CD4-positive, alpha-beta T cell treated with Interleukin-21 for 1 hour (primary cell): ENCODE data around the gene IPO4.
A peak's percentile ranks its signal among the peaks of the same experiment; 100 is the strongest.
"Not testable (repeated sequence)": the region's sequence is repeated elsewhere in the genome, so short reads cannot be mapped to it uniquely, and the experiment has no call there.

Experiments
- DNase-seq: peaks from one replicate; pipeline ENCODE4 v3.0.0-alpha.2; 2020

The IPO4 gene

GRCh38 chr14:24216345-24216699, 27.7 kb upstream of the IPO4 start:
- no peak for DNase-seq

- DNase-seq: peak; percentile 92
Measured at GRCh38 chr14:24215495-24216344, 27.1 kb upstream of the IPO4 start, which contains the start of gene MDP1. TSS of gene MDP1 (minus strand) at chr14:24216066. CDS start at chr14:24215955, 111 bp downstream.

DNA sequence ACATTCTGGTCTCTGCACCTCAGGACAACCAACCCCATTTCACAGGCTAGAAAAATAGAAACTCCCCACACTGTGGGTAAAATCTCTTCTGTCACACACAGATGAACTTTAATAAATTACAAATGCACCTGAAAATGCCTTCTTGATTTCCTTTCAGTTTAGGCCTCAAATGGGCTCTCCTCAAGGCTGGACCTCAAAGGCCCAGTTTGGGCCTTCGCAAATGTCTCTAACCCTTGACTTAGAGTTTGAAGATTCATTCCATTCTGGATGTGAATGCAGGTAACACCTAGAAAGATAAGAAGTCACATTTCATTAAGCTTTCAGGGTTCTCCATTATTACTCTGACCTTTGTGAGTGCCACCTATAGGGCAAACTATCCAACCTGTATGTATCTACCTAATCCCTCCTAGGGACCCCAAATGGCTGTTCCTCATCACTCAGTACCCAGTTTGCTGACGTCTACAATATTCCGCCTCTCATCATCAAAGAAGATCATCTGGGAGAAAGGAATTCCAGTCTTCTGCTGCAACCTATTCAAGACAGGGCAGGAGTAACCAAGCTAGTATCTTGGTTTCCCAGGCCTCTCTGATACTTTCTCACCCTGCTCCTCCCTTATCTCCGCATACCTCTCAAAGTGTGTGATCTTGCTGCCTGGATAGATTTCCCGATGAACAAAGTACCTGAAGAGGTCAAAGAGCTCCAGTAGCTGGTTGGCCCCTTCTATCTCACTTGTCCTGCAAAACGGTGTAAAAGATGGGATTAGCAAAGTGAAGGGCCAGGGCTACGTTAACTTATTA, 25.4 kb upstream of the IPO4 start:
- no peak for DNase-seq

GRCh38 chr14:24212924-24213865, 24.6 kb upstream of the IPO4 start, which contains the start of gene CHMP4A:
TSS of gene CHMP4A (minus strand) at chr14:24213488. CDS start at chr14:24213439, 49 bp downstream.
- DNase-seq: peak; percentile 97

GRCh38 chr14:24211311-24211710, 22.7 kb upstream of the IPO4 start:
- no peak for DNase-seq

DNA sequence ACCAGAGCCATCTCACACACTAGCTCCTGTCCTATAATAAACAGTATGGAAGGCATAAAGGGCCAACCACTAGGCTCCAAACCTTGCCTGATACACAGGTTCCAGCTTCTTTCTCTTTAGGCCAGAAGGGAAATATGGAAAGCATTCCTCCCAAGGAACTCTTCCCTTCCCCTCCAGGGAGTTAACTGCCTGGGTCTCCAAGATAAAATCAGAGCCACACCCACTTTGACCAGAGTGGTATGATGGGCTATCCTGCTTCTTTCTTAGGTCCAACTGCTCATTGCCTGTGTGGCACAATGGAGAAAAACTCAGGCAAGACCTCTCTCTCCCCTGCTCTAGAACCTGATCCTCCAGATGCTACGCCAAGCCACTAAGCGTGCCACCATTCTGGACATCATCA, 19.0 kb upstream of the IPO4 start:
- no peak for DNase-seq

- DNase-seq: no peak
Measured at GRCh38 chr14:24207104-24207551, 18.5 kb upstream of the IPO4 start.

GRCh38 chr14:24206260-24207103, 17.9 kb upstream of the IPO4 start:
- no peak for DNase-seq

GRCh38 chr14:24204163-24205146, 15.8 kb upstream of the IPO4 start:
- DNase-seq: no peak

GRCh38 chr14:24203249-24203886, 14.8 kb upstream of the IPO4 start:
- DNase-seq: not testable (repeated sequence)

- not testable (repeated sequence) for DNase-seq
Measured at GRCh38 chr14:24202538-24202937, 13.9 kb upstream of the IPO4 start.

DNA sequence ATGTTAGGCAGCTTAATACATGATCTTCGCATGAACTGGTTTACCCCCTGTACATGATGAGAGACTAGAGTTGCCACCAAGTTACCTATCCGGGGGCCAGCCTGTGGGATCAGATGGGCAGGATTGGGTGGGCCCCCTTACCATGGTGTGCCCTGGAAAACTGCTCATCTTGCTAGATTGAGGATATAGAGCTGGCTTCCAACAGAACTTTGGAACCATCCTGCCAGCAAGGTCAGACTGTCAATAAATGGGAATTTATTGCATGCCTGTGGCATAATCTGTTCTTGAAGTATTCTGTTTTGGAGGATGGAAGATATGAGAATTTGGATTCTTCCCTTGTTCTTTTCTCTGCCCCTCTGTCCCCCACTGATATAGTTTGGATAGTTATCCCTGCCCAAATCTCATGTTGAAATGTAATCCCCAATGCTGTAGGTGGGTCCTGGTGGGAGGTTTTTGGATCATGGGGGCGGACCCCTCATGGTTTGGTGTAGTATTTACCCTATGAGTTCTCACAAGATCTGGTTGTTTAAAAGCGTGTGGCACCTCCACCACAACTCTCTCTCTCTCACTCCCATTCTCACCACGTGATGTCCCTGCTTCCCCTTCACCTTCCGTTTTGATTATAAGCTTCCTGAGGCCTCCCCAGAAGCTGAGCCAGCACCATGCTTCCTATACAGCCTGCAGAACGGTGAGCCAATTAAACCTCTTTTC, 10.4 kb upstream of the IPO4 start:
- no peak for DNase-seq

DNA sequence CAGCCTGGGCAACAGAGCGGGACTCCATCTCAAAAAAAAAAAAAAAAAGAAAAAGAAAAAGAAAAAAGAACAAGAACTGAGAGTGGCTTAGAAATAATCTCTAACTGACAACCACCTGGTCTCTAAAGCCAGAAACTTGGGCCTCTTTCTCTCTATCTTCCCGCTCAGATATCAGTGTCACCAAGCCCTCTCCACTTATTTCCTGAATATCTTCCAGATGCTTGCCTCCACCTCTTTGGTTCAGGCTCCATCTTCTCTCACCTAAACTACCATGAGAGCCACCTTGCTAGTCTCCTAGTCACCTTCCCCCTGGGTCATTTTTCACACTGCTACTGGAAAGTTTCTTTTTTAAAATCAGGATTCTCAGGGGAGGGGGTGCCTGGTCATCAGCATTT, 8.4 kb upstream of the IPO4 start:
- DNase-seq: no peak

- peak; percentile 30 for DNase-seq
Measured at GRCh38 chr14:24196071-24197055, 7.7 kb upstream of the IPO4 start.

- peak; percentile 93 for DNase-seq
Measured at GRCh38 chr14:24195186-24196070, 6.8 kb upstream of the IPO4 start, which contains the start of gene TM9SF1. TSS of gene TM9SF1 (minus strand) at chr14:24195441. CDS start at chr14:24195019, 422 bp downstream.

GRCh38 chr14:24194873-24195185, 6.2 kb upstream of the IPO4 start:
- DNase-seq: no peak
